Measurements from ENCODE around the gene TFB1M.
"Not testable (repeated sequence)": the region's sequence is repeated elsewhere in the genome, so short reads cannot be mapped to it uniquely, and the experiment has no call there.

The TFB1M gene

GRCh38 chr6:155221086-155221485, 93.2 kb downstream of the TFB1M start (continued):
- no peak for TF ChIP-seq CSRNP3 (CRISPR knock-in tag; IDR thresholded peaks at IDR 0.05)
- no peak for TF ChIP-seq PPARA (CRISPR knock-in tag; IDR thresholded peaks at IDR 0.05; ENCODE audit: borderline replicate concordance)
- no peak for TF ChIP-seq BACH2 (CRISPR knock-in tag; IDR thresholded peaks at IDR 0.05; ENCODE audit: borderline replicate concordance)
- TF ChIP-seq ZFP3 (CRISPR knock-in tag; IDR thresholded peaks at IDR 0.05) = no peak
- TF ChIP-seq RARB (CRISPR knock-in tag; IDR thresholded peaks at IDR 0.05) = no peak

- peak; percentile 32 for ATAC-seq
- no peak for TF ChIP-seq CSDC2 (CRISPR knock-in tag; IDR thresholded peaks at IDR 0.05)
- TF ChIP-seq ISL1 (CRISPR knock-in tag; IDR thresholded peaks at IDR 0.05) = no peak
- no peak for TF ChIP-seq OSR1 (CRISPR knock-in tag; IDR thresholded peaks at IDR 0.05)
These were observed 94.4 kb downstream of the TFB1M start for GRCh38 chr6:155219858-155220301.

GRCh38 chr6:155219299-155219698, 95.0 kb downstream of the TFB1M start:
- no peak for ATAC-seq
- TF ChIP-seq ZNF70 (CRISPR knock-in tag; IDR thresholded peaks at IDR 0.05) (no peak), ZFP3 (CRISPR knock-in tag; IDR thresholded peaks at IDR 0.05) (no peak), PPARA (CRISPR knock-in tag; IDR thresholded peaks at IDR 0.05; ENCODE audit: borderline replicate concordance) (no peak), ZFP30 (CRISPR knock-in tag; IDR thresholded peaks at IDR 0.05) (no peak), ISL1 (CRISPR knock-in tag; IDR thresholded peaks at IDR 0.05) (no peak), RARB (CRISPR knock-in tag; IDR thresholded peaks at IDR 0.05) (no peak)

GRCh38 chr6:155218711-155219110, 95.6 kb downstream of the TFB1M start:
- not testable (repeated sequence) for ATAC-seq

GRCh38 chr6:155216312-155217046, 97.8 kb downstream of the TFB1M start:
- no peak for ATAC-seq
- TF ChIP-seq GLIS3 (CRISPR knock-in tag; IDR thresholded peaks at IDR 0.05) = no peak
- TF ChIP-seq RARB (CRISPR knock-in tag; IDR thresholded peaks at IDR 0.05) = no peak
- TF ChIP-seq TSHZ2 (CRISPR knock-in tag; IDR thresholded peaks at IDR 0.05) = no peak
- no peak for TF ChIP-seq TOX (CRISPR knock-in tag; IDR thresholded peaks at IDR 0.05; ENCODE audit: borderline replicate concordance)
- TF ChIP-seq BACH2 (CRISPR knock-in tag; IDR thresholded peaks at IDR 0.05; ENCODE audit: borderline replicate concordance) = no peak
- no peak for TF ChIP-seq CREB5 (CRISPR knock-in tag; IDR thresholded peaks at IDR 0.05; ENCODE audit: low read depth)
- TF ChIP-seq ZNF70 (CRISPR knock-in tag; IDR thresholded peaks at IDR 0.05) = no peak
- no peak for TF ChIP-seq CSDC2 (CRISPR knock-in tag; IDR thresholded peaks at IDR 0.05)
- no peak for TF ChIP-seq ZNF565 (CRISPR knock-in tag; conservative IDR thresholded peaks at IDR 0.05; ENCODE audit: low read depth)
- TF ChIP-seq TCF4 (CRISPR knock-in tag; IDR thresholded peaks at IDR 0.05; ENCODE audit: borderline replicate concordance) = no peak
- no peak for TF ChIP-seq SNAI2 (CRISPR knock-in tag; IDR thresholded peaks at IDR 0.05)
- TF ChIP-seq PATZ1 (CRISPR knock-in tag; IDR thresholded peaks at IDR 0.05; ENCODE audit: borderline replicate concordance) = no peak
- TF ChIP-seq ARNTL (CRISPR knock-in tag; IDR thresholded peaks at IDR 0.05; ENCODE audit: borderline replicate concordance, low read depth) = no peak
- no peak for TF ChIP-seq ZC3H10 (CRISPR knock-in tag; IDR thresholded peaks at IDR 0.05)
